ENCODE measurements around the gene AIRE. TPM values are rescaled to one million over a fixed set of nuclear protein-coding genes. Genes with fewer than 3 reads are reported as not detected.

The AIRE gene
- not detected in 5 replicates for total RNA-seq (2022; extraction: Qiagen RNA extraction; ENCODE audit: low read depth)

GRCh38 chr21:44285138-44285992, at the start of gene AIRE:
AIRE (plus strand) TSS chr21:44285876; CDS start chr21:44286007, 131 bp downstream.

GRCh38 chr21:44240842-44241241, 44.8 kb upstream of the AIRE start, which contains the start of gene ICOSLG:
ICOSLG (minus strand) TSS chr21:44240943; CDS start chr21:44240817, 126 bp downstream.

DNA sequence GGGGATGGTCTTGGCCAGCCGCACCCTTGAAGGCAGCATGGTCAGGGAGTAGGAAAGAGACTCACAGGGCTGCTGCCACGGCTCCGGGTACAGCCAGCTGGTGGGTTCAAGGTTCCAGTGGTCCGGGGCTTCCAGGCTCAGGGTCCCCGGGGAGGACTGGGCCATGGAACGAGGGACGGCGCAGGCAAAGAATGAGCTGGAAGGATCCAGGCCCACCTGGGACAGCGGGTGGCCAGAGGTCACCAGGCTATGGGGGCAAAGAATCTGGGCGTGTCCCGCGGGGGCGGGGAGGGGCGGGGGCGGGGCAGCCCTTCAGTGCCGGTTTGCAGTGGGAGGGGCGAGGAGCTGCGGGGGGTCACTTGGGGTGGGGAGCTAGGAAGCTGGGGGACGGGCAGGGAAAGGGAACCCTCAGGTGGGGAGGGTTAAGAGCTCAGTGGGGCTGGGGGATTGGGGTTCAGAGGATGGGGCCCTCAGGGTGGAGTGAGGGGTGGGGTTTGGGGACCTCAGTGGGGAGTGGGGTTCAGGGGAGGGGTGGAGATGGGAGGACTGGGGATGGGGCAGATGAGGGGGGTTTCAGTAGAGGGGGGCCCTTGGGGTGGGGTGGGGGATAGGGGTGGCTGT, 23.9 kb upstream of the AIRE start, which contains the start of gene DNMT3L:
DNMT3L (minus strand) TSS at position 223 of the 621 bp plus-strand sequence. CDS start 638 bp downstream, outside the sequence.

DNA sequence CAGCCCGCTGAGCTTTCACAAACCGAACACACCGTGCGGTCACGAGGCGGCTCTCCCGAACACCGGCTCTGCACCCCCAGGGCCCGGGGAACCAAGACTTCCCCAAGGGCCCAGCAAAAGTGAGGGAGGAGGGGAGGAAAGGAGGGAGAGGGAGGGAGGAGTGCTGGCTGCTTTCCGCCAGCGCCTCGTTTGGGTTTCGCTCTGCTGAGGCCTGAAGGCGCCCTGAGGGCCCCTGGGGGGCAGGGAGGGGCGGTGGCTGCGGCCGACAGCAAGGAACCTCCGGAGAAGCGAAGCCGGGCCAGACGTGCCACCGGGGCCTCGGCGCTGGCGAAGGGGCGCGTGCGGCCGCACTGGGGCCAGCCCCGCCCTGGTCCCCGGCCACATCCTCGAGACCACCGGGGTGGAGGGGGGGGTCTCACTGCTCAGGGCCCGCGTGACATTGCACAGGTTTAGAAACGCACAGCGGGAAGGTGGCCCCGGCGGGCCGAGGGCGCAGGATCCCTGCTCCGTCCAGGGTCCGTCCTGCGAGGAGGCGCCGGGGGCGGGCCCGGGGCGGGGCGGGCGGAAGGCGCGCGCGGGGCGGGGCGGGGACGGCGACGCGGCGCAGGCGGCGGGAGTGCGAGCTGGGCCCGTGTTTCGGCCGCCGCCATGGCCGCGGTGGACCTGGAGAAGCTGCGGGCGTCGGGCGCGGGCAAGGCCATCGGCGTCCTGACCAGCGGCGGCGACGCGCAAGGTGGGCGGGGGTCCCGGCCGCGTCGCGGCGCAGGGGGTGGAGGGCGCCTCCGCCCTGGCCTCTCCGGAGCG, 14.0 kb downstream of the AIRE start, which contains the start of gene PFKL:
PFKL (plus strand) TSS at position 596 of the 804 bp plus-strand sequence; CDS start at position 649, 53 bp downstream.

DNA sequence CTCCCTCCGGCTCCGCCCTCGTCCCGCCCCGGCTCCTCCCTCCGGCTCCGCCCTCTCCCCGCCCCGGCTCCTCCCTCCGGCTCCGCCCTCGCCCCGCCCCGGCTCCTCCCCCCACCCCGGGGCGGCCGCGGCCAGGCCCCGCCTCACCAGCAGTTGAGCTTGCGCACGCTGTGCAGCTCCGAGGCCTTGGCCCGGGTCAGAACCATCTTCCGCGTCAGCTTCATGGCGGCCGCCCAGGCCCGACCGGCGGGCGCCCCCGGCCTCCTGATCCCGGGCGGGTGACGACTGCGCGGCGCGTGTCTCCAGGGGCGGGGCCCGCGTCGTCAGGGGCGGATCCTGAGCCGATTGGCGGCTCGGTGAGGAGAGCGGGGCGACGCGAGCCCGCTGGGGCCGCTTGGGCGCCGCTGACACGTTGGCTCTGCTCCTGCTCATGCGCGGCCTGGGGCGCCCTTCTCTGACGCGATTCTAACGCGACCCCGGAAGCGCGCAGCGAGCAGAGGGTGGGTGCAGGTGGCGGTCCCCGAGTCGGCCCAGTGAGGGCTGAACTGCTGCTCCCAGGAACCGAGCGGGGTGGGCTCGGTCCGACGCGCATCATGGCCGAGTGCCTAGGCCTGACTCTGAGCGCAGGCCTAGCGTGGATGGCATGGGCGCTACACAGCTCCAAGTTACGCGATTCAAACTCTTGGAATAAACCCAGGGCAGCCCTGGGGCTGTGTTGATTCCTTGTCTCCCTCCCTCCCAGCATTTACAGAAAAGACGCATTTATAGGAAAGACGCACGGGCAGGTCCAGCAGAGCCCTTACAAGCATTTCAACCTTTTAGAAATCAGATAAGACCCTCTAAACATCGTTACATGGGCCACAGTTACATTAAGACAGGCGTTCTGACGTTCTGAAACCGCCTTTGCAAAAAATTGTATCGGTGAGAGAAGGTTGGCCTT, 53.6 kb downstream of the AIRE start, which contains the start of gene CFAP410:
CFAP410 (minus strand) TSS at position 420 of the 940 bp plus-strand sequence; CDS start at position 224, 196 bp downstream.

Other genes with a start within 250 kb of the AIRE start
- 1.4 to 4.4 TPM (median 2.2 TPM) in 5 replicates for gene PWP2, start 178.5 kb upstream of the AIRE start, total RNA-seq (2022; extraction: Qiagen RNA extraction; ENCODE audit: low read depth)
- 2.7 to 5.6 TPM (median 3.0 TPM) in 5 replicates for gene GATD3, start 152.2 kb upstream of the AIRE start, total RNA-seq (2022; extraction: Qiagen RNA extraction; ENCODE audit: low read depth)
- 3.7 to 5.0 TPM (median 4.4 TPM) in 5 replicates for gene ICOSLG, start 44.9 kb upstream of the AIRE start, total RNA-seq (2022; extraction: Qiagen RNA extraction; ENCODE audit: low read depth)
- not detected in 5 replicates for gene DNMT3L, start 24.0 kb upstream of the AIRE start, total RNA-seq (2022; extraction: Qiagen RNA extraction; ENCODE audit: low read depth)
- 36.6 to 68.8 TPM (median 46.4 TPM) in 5 replicates for gene PFKL, start 14.2 kb downstream of the AIRE start, total RNA-seq (2022; extraction: Qiagen RNA extraction; ENCODE audit: low read depth)
- 6.8 to 9.9 TPM (median 7.6 TPM) in 5 replicates for gene CFAP410, start 53.5 kb downstream of the AIRE start, total RNA-seq (2022; extraction: Qiagen RNA extraction; ENCODE audit: low read depth)
- 7.5 to 10.9 TPM (median 8.1 TPM) in 5 replicates for gene TRPM2, start 67.7 kb downstream of the AIRE start, total RNA-seq (2022; extraction: Qiagen RNA extraction; ENCODE audit: low read depth)
- gene LRRC3, start 169.6 kb downstream of the AIRE start, total RNA-seq (2022; extraction: Qiagen RNA extraction; ENCODE audit: low read depth), result 1.2 to 2.1 TPM (median 1.9 TPM) in 5 replicates